Fibroblast of skin of right quadriceps (primary cell): ENCODE results near the gene RND2.

ENCODE experiments used
- DNase-seq: peaks from one replicate; pipeline ENCODE4 v3.0.0-alpha.2; 2013

The RND2 gene

DNA sequence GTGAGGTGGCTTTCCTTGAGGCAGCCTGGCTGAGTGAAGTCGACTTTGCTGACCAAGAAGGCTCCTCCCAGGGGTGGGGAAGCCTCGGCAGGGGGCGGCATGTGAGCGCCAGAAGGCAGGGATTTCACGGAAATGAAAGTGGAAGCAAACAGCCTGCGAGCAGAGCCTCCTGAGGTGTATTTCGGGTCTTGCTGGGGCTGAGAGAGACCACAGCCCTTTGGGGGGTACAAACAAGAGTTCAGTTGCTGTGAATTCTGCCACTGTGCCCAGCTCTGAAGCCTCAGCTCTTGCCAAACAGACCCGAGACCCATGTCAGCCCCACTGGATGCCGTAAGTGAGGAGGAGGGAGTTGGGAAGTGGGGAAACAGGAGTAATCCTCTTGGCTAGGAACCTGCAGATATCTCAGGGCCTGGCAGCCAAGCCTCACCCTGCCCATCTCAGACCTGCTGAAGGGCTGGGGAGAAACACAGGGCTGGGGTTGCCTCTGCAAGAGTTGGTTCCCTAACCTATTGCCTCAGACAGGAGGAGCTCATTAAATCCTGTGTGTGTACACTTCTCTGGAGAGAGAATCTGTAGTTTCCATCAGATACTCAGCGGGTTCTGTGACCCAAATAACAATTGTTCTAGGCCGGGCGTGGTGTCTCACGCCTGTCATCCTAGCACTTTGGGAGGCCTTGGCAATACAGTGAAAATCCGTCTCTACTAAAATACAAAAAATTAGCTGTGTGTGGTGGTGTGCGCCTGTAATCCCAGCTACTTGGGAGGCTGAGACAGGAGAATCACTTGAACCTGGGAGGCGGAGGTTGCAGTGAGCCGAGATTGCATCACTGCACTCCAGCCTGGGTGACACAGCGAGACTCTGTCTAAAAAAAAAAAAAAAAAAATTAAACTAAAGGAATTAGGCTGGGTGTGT is 18.1 kb upstream of the RND2 start, which contains the start of gene IFI35:
Gene IFI35 (plus strand): TSS at position 146 of the 913 bp plus-strand sequence. CDS start 164 bp downstream, at position 310.
- DNase-seq = peak; percentile 75

DNA sequence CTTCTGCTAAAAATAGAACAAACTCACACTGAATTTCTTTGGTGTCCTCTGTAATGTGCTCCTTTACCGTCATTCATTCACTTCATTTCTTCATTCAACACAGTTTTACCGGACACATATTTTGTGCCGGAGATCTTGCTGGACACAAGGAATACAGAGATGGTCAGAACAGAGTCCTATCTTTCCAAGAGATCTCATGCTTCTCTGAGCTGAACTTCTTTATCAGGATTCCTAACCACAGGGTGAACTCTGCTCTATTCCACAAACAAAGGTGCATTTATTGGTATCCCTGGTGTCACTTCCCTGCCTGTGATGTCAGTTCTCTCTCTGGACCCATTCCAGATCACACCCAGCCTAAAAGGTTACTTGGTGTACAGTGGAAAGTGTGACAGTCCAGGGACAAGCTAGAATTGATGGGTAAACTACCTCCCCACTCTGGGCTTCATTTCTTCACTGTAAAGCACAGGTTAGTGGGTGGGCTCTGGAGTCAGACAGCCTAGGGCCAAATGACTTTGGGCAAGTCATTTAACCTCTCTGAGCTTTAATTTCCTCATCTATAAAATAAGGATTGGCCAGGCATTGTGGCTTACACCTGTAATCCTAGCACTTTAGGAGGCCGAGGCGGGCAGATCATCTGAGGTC is 14.2 kb upstream of the RND2 start:
- no peak for DNase-seq

- no peak for DNase-seq
These were observed 13.1 kb upstream of the RND2 start for GRCh38 chr17:43011728-43012472.

DNA sequence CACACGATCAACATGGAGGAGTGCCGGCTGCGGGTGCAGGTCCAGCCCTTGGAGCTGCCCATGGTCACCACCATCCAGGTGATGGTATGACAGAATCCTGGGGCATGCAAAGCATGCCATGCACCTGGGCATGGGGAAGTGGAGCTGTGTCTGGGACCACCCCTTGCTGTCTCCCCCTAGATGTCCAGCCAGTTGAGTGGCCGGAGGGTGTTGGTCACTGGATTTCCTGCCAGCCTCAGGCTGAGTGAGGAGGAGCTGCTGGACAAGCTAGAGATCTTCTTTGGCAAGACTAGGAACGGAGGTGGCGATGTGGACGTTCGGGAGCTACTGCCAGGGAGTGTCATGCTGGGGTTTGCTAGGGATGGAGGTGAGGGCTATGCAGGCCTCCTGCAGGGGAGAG is 11.7 kb upstream of the RND2 start:
- no peak for DNase-seq

- no peak for DNase-seq
These were observed 10.9 kb upstream of the RND2 start for GRCh38 chr17:43014020-43014648.

DNA sequence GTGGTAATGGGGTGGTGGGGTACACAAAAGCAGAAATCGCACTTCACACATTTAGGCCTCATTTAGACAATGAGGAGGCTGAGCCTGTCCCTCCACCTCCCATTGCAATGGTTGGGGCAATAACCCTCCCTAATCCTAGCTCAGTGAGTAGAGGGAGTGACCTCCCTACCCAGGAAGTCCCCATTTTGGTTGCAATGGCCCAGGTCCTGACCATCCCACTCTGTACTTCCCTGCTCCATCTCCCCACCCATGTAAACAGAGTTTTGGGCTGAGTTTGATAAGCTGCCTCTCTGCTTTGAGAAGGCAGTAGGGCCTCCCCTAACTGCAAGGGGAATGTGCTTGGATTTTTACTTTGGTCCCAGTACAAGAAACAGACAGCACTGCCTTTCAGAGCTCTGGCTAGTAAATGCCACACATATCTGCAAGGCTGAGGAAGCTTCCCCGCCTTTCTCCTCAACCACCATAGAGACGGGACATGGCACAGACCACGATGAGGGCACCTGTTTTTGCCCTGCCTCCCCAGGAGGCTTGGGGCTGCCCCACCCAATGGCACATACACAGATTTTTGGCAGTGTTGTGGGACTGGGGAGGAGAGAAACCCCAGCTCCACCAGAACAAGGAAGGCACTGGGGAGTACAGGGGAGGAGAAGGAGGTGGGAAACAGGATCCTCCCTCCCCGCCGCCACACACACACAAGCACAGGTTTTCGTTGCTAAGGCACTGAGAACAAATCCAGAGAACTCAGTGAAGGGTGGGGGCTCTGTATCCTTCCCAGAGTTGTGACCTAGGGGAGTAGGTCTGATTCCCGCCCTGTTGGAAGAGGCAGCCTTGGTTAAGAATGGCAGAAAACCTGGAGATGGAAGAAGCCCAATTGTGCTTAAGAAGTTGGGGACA is 10.1 kb upstream of the RND2 start:
- no peak for DNase-seq

GRCh38 chr17:43015579-43015978 is 9.5 kb upstream of the RND2 start:
- DNase-seq = no peak

- DNase-seq = no peak
These were observed 8.8 kb upstream of the RND2 start for GRCh38 chr17:43016216-43016615.

DNA sequence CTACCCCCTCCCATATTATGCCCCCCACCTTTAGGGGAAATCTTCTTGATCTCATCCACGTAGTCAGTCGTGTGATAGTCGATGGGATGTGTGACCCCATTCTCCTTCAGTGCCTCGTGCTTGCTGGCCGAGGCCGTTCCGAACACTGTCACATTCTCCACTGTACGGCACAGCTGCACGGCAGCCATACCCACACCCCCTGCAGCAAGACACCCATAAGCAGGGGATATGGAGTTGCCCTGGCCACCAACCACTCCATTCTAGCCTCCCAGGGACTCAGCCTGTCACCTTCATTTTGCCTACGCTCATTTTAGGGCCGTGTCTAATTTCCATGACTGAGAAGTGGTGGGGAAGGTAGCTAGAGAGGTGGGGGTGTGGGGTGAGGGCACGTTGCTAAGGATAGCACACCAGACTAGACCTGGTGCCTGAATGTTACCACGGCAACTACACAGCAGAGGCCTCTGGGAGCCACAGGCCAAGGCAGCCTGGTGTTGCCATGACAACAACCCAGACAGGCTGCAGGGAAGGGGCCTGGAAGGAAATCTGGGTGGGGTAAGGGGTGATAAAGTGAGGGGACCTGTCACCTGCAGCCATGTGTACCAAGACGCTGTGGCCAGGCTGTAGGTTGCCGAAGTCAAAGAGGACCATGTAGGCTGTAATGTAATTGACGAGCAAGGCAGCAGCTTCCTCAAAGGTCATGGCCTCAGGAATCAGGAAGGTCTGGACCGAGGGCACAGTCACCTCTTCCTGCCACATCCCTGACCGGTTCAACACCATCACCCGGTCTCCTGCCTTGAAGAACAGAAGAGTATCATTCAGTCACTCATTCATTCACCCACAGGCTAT is 6.8 kb upstream of the RND2 start:
- no peak for DNase-seq

DNA sequence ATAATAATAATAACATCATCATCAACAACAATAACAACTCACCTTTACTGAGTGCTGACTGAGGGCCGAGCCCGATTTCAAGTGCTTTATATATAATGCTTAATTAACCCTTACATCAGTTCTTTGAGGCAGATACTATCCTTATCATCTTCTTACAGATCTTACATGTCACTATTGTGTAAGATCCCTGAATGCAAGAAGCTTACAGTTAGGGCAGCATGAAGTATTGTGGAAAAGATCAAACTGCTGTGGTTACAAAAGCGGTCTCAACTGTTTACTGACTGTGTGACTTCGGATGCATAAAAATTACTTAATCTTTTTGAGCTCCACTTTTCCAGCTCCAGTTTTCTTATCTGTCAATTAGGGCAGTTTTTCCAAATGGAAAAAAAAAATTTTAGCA is 6.1 kb upstream of the RND2 start:
- DNase-seq = no peak

DNA sequence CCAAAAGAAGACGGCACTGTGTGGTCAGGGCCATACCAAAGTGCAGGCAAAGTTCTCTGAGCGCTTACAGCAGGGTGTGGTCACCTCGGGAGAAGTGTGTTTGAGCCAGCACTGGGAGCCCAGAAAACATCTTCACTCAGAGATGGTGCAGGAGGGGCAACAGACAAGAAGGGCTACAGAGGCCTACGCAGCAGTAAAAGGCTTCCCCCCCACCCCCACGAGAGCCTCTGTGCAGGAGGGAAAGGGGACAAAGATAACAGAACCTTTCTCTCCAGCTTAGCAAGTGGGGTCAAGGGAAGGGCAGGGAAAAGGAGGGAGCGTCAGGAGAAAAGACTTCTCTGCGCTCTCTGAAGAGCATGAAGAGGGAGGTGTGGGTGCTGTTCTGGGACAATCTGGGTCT is 5.6 kb upstream of the RND2 start:
- DNase-seq = no peak

DNA sequence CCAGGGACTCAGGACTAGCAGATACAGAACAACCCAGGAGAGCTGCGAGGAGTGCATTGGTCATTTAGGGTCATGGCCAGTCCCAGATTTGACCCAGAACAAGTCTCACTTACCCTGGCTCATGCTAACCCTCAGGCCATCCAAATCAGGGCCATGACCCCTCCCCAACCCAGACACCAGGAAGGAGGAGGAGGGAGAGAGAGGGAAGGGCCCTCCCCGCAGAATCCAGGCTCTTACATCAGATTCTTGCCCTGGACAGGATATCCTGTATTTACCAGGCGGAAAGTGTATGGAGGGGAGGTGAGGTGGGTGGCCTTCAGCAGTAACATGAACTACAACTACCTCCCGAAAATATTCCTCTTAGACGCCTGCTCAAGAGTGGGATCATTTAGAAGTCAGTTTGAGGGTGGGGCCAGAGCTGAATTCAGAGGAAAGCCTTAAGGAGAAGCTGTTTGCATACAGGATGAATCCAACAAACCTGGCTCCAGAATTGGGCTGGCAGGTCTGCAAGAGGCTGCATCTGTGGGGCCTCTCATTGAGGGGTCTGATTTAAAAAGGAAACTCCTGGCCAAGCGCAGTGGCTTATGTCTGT is 4.9 kb upstream of the RND2 start:
- DNase-seq = peak; percentile 32

DNA sequence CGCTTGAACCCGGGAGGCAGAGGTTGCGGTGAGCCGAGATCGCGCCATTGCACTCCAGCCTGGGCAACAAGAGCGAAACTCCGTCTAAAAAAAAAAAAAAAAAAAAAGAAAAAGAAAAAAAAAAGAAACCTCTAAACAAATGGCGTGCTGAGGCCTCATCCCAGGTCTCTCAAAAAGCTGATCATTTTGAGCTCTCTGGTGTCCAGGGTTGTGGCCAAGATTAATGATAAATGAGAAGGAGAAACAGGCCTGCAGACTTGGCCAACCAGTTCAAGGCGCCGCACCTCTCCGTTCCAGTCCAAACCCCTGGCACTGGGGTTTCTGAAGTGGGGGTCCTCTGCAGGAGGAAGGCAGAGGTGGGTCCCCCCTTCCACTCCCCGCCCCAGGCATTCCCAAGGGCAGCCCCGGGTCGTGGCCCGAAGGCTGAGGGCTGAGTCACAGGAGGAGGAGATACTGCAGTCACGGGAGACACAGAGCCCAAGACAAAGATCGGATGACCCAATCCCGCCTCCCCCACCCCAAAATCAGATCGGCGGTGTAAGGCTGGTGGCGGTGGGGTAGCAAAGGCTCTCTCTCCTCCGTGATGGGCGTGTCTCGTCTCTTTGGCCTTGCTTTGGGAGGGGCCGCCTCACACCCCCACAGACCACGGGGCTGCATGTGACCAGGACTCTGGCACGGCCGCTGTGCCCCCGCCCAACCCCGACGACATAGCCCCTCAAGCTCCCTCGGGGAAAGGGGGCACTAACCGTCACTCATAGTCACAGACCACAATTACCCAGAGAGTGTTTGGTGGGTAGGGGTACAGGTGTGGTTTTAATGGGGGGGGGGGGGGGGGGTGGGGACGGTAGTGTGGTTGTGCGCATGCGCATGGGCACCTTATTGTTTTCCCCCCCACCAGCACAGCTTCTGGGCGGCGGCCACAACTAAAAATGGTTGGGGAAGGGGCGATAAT is 4.0 kb upstream of the RND2 start:
- DNase-seq = peak; percentile 62

- peak; percentile 68 for DNase-seq
These were observed 3.1 kb upstream of the RND2 start, which contains the start of gene VAT1 for GRCh38 chr17:43021741-43022512. VAT1 (minus strand) TSS chr17:43022385; CDS start chr17:43022322, 63 bp downstream.

DNA sequence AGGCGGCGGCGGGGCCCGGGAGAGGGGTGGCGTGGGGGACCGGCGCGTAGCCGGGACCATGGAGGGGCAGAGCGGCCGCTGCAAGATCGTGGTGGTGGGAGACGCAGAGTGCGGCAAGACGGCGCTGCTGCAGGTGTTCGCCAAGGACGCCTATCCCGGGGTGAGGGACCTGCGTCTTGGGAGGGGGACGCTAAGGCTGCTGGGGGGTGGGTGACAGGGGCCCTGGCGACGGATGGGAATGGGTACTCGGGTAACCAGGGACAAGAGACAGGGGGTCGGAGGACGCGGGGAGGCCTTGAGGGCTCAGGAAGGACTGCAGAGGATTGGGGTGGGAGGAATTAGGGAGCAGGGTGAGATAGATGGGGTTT is 243 bp downstream of the RND2 start:
- DNase-seq = no peak

GRCh38 chr17:43025766-43026537 is 921 bp downstream of the RND2 start:
- DNase-seq = no peak

- no peak for DNase-seq
These were observed 1.6 kb downstream of the RND2 start for GRCh38 chr17:43026595-43026994.
